HG02759 (cell line): ENCODE measurements around the gene CHAT.

Experiments used
- ATAC-seq: cut with Tn5 transposase; IDR thresholded peaks from one replicate; pipeline ENCODE4 v1.9.1; 2021; ENCODE audit warnings: mild to moderate bottlenecking, moderate library complexity; ENCODE audit not compliant: unreplicated experiment

The CHAT gene

GRCh38 chr10:49611816-49612512, 1.9 kb upstream of the CHAT start:
- no peak for ATAC-seq

DNA sequence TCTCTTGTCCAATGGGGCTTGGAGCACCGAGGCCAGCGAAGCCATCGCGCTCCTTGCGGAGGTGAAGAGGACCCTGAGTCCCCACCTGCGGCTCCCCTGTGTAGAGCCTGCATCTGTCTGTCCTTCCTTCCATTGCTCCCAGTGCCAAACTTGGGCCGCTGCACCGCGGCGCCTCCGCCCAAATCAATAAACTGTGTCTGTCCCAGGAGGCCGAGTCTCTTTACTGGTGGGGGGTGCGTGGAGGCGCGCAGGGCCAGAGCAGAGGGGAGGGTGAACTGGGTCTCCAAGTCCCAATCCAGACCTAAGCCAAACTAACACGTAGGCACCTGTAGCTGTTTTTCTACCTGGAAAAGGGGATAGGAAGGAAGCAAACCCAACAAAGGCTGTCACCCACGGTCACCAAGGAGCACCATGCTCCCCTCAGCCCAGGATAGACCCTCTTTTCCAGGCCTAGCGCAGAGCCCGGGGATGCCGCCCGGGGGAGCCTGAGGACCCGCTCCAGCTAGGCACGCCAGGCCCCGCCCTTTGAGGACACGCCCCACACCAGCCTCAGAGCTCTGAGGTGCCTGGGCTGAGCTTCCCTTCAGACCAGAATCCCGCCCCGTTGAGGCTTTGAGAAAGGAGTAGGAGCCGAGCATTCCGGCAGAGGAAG, 1.2 kb upstream of the CHAT start:
- ATAC-seq = no peak

- ATAC-seq = no peak
Observed at GRCh38 chr10:49613165-49613881, 514 bp upstream of the CHAT start.

GRCh38 chr10:49614242-49615198, 683 bp downstream of the CHAT start:
- ATAC-seq = no peak

- ATAC-seq = no peak
Observed at GRCh38 chr10:49615213-49615612, 1.4 kb downstream of the CHAT start.

DNA sequence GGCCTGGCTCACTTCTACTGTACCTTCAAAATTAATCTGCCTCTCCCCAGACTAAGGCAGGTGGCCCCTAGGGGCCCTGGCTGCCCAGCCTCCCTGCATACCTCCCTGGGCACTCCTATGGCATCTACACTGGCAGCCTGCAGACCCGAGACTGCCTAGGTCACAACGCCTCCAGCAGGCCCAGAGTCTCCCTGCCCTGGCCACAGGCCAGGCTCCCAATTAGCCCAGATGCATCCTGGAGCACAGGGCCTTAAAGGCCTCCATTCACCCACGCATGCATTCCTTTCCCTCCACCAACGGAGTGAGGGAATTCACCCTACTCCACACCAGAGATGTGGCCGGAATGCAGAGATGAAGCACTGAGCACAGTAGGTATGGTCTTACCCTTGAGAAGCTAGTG, 1.9 kb downstream of the CHAT start:
- no peak for ATAC-seq

- ATAC-seq = no peak
Observed at GRCh38 chr10:49616421-49617101, 2.7 kb downstream of the CHAT start.

GRCh38 chr10:49617121-49618020, 3.5 kb downstream of the CHAT start:
- no peak for ATAC-seq

GRCh38 chr10:49618821-49619220, 5.0 kb downstream of the CHAT start:
- ATAC-seq = no peak

GRCh38 chr10:49619613-49620012, 5.8 kb downstream of the CHAT start:
- no peak for ATAC-seq

- ATAC-seq = no peak
Observed at GRCh38 chr10:49620286-49620810, 6.5 kb downstream of the CHAT start.

- no peak for ATAC-seq
Observed at GRCh38 chr10:49620841-49621378, 7.1 kb downstream of the CHAT start.

- no peak for ATAC-seq
Observed at GRCh38 chr10:49621561-49621960, 7.7 kb downstream of the CHAT start.

GRCh38 chr10:49622426-49623425, 8.9 kb downstream of the CHAT start:
- ATAC-seq = no peak

DNA sequence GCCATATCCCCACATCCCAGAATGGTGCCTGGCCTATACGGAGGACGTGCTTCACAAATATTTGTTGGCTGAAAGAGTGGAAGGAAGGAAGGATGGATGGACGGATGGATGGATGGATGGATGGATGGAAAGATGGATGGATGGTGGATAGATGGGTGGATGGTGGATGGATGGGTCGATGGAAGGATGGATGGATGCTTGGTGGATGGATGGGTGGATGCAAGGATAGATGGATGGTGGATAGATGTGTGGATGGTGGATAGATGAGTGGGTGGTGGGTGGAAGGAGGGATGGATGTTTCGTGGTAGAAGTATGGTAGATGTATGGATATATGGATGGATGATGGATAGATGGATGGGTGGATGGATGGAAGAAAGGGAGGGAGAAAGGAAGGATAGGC, 10.8 kb downstream of the CHAT start:
- ATAC-seq = no peak

DNA sequence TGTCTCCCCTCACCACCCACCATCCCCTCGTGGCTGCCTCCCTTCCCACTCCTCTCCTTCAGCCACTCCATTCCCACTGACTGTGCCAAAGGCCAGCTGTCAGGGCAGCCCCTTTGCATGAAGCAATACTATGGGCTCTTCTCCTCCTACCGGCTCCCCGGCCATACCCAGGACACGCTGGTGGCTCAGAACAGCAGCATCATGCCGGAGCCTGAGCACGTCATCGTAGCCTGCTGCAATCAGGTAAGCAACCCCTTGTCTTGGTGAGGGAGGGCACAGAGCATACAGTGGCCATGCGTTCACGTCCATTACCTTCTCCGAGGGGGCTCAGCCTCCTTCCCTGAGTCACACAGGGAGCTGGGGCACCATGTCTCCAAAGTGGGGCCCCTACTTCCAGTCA, 11.6 kb downstream of the CHAT start:
- ATAC-seq = no peak

GRCh38 chr10:49627038-49627437, 13.2 kb downstream of the CHAT start:
- ATAC-seq = no peak
